ENCODE data around the gene RETREG1.

RETREG1 gene

DNA sequence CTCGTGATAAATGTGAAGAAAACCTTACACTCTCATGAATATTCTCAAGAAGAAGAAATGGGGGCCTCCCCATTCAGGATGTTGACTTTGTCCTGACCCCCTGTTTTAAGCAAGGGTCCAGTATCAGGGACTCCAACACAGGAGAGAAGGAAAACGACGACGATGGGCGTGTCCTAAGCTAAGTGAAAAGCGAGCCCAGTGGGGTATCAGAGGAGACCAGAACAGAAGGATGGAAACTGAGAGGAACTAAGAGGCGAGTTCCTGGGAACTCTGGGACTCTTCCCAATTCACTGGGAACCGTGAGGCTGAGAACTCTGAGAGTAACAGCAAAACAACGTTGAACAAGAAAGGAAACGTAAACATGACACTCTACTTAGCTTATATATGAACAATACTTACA lies 14.6 kb downstream of the RETREG1 start:
- TF ChIP-seq POLR2A (IDR thresholded peaks at IDR 0.05; ENCODE audit: low read depth, low read length), result no peak
- no peak for FAIRE-seq
- DNase-seq (ENCODE audit: insufficient read length, low spot score), result no peak

- FAIRE-seq, result no peak
- no peak for DNase-seq (ENCODE audit: insufficient read length, low spot score)
- TF ChIP-seq POLR2A (IDR thresholded peaks at IDR 0.05; ENCODE audit: low read depth, low read length), result no peak
Measured at GRCh38 chr5:16600946-16601345, 15.9 kb downstream of the RETREG1 start.

DNA sequence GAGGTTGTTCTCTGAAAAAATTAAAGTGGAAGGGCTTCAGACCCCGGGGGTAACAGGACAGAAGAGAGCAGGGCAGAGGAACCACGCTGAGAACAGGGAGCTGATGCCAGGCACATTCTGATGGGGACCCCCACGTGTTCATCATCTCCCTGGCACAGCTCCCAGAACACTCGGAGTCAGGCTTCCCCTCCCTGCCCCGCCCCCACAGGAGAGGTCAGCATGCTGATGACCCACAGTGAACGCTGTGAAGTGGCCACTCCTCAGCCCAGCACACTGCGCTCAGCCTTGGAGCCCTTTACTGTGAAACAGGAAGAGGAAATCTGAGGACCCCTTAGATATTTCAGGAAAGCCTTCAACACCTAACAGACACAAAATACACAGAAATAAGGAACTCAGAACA lies 16.4 kb downstream of the RETREG1 start:
- TF ChIP-seq POLR2A (IDR thresholded peaks at IDR 0.05; ENCODE audit: low read depth, low read length), result no peak
- DNase-seq (ENCODE audit: insufficient read length, low spot score), result no peak

GRCh38 chr5:16597946-16598694 lies 18.7 kb downstream of the RETREG1 start:
- FAIRE-seq, result no peak

More for the DNA sequence above, 16.4 kb downstream of the RETREG1 start:
- FAIRE-seq, result no peak

DNA sequence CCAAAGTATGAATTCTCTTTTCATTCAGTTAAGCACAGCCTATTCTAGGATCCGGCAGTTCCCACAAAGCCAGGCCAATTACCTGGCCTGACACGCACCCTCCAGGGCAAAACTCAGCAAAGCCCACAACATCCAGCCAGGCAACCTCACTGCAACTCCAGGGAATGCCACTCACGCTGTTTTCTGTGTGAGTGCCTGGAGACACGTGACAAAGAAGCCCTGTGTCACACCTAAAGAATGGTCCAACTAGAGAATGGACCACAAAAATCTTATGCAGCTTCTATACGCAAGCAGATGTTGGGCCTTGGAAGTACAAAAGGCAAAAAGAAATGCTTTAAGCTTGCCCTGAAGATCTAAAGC lies 20.2 kb downstream of the RETREG1 start:
- DNase-seq (ENCODE audit: insufficient read length, low spot score), result no peak
- FAIRE-seq, result no peak
- TF ChIP-seq POLR2A (IDR thresholded peaks at IDR 0.05; ENCODE audit: low read depth, low read length), result no peak

More at GRCh38 chr5:16597946-16598694, 18.7 kb downstream of the RETREG1 start:
- no peak for DNase-seq (ENCODE audit: insufficient read length, low spot score)
- no peak for TF ChIP-seq POLR2A (IDR thresholded peaks at IDR 0.05; ENCODE audit: low read depth, low read length)

DNA sequence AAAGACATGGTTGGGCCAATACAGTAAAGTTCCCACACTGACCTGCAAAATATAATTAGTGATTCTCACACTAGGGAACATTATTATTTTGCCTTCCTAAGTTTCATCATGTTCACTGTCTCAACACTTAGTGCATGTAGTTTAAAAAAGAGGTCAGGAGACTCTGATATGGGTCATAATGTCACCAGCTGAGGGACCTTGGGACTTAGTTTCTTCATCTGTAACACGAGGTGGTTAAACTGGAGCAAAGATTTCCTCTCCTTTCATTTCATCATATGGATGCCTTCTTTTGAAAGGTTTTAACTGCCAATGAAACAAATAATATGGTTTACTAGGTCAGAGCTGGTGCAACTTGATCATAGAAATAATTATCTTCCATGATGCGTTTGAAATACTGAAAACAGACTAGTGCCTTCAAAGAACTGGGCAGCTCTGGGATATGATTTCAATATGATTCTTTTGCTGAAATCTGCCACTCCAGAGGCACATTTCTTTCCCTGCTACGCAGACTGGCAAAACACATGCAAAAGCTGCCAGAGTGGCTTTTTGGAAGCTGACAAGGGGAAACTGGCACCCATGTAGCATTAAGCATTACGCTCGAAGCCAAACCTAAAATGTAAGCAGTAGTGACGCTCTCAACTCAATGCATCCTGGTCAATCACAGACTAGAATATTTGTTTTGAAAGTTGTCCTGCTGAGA lies 20.8 kb downstream of the RETREG1 start:
- TF ChIP-seq POLR2A (IDR thresholded peaks at IDR 0.05; ENCODE audit: low read depth, low read length), result no peak
- FAIRE-seq (no peak), DNase-seq (ENCODE audit: insufficient read length, low spot score) (no peak)

DNA sequence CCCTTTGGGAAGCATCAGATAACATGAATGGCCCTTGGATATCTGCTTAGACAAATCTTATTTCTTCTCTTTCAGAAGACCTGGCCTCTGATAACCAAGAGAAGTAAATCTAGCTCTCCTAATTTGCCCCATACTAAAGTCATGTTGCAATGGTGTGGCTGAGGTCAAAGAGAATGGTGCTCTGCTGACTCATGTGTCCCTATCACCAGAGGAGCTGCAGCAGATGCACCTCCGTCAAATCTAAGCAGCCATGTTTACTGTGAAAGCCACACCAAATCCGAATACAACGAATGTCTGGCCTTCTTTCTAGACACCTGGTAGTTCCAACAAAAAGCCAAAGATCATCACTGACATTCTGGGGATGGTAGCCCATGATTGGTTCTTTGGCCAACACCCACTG lies 23.2 kb downstream of the RETREG1 start:
- FAIRE-seq, result peak; percentile 36
- TF ChIP-seq POLR2A (IDR thresholded peaks at IDR 0.05; ENCODE audit: low read depth, low read length), result no peak
- peak; percentile 38 for DNase-seq (ENCODE audit: insufficient read length, low spot score)

DNA sequence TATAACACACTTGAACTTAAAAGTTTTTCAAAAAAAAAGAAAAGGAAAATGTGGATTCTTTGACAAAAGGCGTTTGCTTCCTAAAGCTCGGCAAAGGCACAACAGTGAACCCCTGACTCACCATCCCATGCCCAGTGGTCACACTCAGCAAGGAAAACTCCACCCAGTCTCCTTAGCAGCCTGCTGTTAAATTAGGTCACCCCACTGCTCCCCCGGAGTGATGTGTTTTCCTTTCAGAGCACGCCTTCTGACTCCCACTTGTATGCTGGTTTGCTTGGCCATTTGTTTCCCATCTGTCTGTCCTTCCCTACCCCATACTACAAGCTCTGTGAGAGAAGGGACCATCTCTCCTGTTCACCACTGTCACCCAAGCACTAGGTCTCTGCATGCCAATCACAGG lies 23.8 kb downstream of the RETREG1 start:
- peak; percentile 99 for FAIRE-seq

GRCh38 chr5:16592255-16592654 lies 24.5 kb downstream of the RETREG1 start:
- no peak for FAIRE-seq
- TF ChIP-seq POLR2A (IDR thresholded peaks at IDR 0.05; ENCODE audit: low read depth, low read length), result no peak
- no peak for DNase-seq (ENCODE audit: insufficient read length, low spot score)

More for the DNA sequence above, 23.8 kb downstream of the RETREG1 start:
- TF ChIP-seq POLR2A (IDR thresholded peaks at IDR 0.05; ENCODE audit: low read depth, low read length), result no peak
- DNase-seq (ENCODE audit: insufficient read length, low spot score), result peak; percentile 94

- DNase-seq (ENCODE audit: insufficient read length, low spot score) (no peak), FAIRE-seq (no peak)
- TF ChIP-seq POLR2A (IDR thresholded peaks at IDR 0.05; ENCODE audit: low read depth, low read length), result no peak
Measured at GRCh38 chr5:16590685-16591084, 26.1 kb downstream of the RETREG1 start.

GRCh38 chr5:16589658-16590057 lies 27.1 kb downstream of the RETREG1 start:
- FAIRE-seq (no peak), DNase-seq (ENCODE audit: insufficient read length, low spot score) (no peak)
- TF ChIP-seq POLR2A (IDR thresholded peaks at IDR 0.05; ENCODE audit: low read depth, low read length), result no peak

GRCh38 chr5:16588434-16589214 lies 28.2 kb downstream of the RETREG1 start:
- no peak for DNase-seq (ENCODE audit: insufficient read length, low spot score)

GRCh38 chr5:16586556-16586955 lies 30.2 kb downstream of the RETREG1 start:
- TF ChIP-seq POLR2A (IDR thresholded peaks at IDR 0.05; ENCODE audit: low read depth, low read length), result no peak
- DNase-seq (ENCODE audit: insufficient read length, low spot score) (no peak), FAIRE-seq (no peak)

More at GRCh38 chr5:16588434-16589214, 28.2 kb downstream of the RETREG1 start:
- TF ChIP-seq POLR2A (IDR thresholded peaks at IDR 0.05; ENCODE audit: low read depth, low read length), result no peak
- no peak for FAIRE-seq

DNA sequence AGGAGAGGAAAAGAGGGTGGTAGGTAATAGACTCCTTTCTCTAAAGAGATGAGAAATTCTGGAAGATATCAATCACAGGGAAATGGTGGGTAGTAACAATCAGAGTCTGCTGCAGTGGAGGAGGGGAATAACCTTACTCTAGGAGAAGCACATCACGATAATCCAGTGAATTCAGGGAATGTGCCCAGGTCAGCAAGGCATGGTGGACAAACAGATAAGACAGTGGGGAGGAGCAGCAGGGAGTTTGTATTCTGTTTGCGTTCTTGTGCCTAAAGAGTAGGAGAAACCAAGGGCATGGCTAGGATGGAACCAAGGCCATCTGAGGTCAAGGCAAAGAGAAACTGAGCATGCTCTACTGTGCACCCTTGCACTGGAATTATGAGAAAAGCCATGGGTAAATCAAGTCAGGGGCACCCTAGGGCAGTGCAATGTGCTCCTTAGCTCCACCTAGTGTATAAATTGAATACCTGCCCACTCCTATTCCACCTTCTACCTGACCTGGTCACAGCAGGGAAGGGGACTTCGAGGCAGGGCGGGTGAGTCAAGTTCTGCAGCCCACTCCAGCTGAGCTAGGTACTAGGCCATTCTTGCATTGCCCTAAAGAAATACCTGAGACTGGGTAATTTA lies 31.6 kb downstream of the RETREG1 start:
- FAIRE-seq (no peak), DNase-seq (ENCODE audit: insufficient read length, low spot score) (no peak)
- TF ChIP-seq POLR2A (IDR thresholded peaks at IDR 0.05; ENCODE audit: low read depth, low read length), result no peak
